BE2C (cell line): ENCODE measurements around the gene RNASEH2B.

Source experiments
- DNase-seq: peaks from one replicate; pipeline ENCODE4 v3.0.0-alpha.2; 2020
- H3K27me3 ChIP-seq: fragments of 250-450 bp; sonication (Bioruptor Pico); 2 replicates; pipeline ENCODE4 v1.5.1; 2020; ENCODE audit warnings: mild to moderate bottlenecking
- H3K36me3 ChIP-seq: fragments of 250-450 bp; sonication (Bioruptor Pico); 2 replicates; pipeline ENCODE4 v1.5.1; 2020; ENCODE audit warnings: mild to moderate bottlenecking
- H3K4me1 ChIP-seq: fragments of 250-450 bp; sonication (Bioruptor Pico); 2 replicates; pipeline ENCODE4 v1.5.1; 2020
- H3K4me3 ChIP-seq: 2 replicates; pipeline ENCODE4 v1.5.1; 2011; ENCODE audit warnings: low read depth, low read length
- H3K9me3 ChIP-seq: fragments of 250-450 bp; sonication (Bioruptor Pico); 2 replicates; pipeline ENCODE4 v1.5.1; 2020
- CTCF ChIP-seq: IDR thresholded peaks from 2 replicates; pipeline ENCODE4 v1.5.1; 2012; ENCODE audit warnings: mild to moderate bottlenecking, low read depth, low read length

Gene RNASEH2B

GRCh38 chr13:51001335-51001734, 91.7 kb downstream of the RNASEH2B start:
- no peaks in the 10 kb centered on the region for H3K27me3 ChIP-seq
- no peak overlapping the region for H3K4me3 ChIP-seq
- H3K9me3 ChIP-seq, result no peaks in the 10 kb centered on the region
- no peaks in the 10 kb centered on the region for H3K4me1 ChIP-seq
- no peaks in the 10 kb centered on the region for H3K36me3 ChIP-seq
- DNase-seq, result no peak
- no peak for TF ChIP-seq CTCF

GRCh38 chr13:51002736-51003135, 93.1 kb downstream of the RNASEH2B start:
- no peaks in the 10 kb centered on the region for H3K9me3 ChIP-seq
- no peak for DNase-seq
- no peak for TF ChIP-seq CTCF
- H3K4me1 ChIP-seq, result no peaks in the 10 kb centered on the region
- H3K36me3 ChIP-seq, result no peaks in the 10 kb centered on the region
- no peaks in the 10 kb centered on the region for H3K27me3 ChIP-seq
- no peak overlapping the region for H3K4me3 ChIP-seq

DNA sequence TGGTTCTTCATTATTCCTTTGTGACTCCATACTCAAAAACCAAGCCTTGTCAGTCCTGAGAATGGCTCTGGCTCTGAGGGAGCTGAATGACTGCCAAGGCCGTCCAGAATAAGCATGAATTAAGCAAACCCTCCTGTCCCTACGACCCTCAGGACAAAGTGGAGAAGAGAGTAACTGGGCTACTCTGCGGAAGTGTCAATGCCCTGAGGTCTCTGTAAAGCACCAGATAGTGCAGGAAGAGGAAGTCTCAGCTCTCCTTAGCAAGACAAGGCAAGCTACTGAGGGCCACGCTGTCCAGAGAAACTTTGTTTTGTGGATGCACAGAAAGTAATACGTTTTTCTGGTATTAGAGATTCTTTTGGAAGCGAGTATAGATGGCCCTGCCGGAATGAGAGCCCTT, 94.1 kb downstream of the RNASEH2B start:
- Histone ChIP-seq H3K4me1 (no peaks in the 10 kb centered on the region), H3K4me3 (no peak overlapping the region), H3K36me3 (no peaks in the 10 kb centered on the region), H3K27me3 (no peaks in the 10 kb centered on the region), H3K9me3 (no peaks in the 10 kb centered on the region)
- DNase-seq, result no peak
- TF ChIP-seq CTCF, result no peak

DNA sequence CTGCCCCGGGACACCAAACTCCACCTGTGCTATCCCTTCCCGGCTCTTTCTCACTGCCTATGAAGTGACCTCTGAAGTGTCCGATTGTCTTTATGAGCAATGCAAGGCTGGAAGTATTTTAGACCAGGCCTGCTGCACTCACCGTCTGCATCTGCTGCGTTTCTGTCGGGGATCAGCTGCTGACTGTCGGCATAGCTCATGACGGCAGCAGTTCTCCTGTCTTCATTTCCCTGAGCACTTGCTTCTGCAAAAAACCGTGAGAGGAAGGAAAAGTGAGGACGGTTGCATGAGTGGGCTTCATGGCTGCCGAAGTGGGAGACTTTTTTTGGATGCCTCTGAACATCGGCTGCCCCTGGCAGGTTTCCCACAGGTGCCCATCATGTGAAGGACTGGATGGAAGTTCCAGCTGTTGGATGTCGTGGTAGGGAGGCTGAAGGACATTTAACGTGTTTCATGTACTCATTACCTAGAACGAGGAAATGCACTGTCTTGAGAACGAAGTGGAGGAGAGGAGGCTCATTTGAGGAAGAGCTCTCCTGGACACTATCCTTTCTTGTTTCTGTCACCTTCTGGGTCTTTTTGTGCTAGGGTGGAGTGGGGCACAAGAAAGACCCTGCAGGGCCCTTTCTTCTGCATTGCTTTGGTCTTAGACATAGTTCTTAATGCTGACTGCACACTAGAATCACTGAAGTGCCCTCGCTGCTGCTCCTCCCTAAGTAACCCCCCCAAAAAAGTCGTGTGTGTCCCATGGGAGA, 94.7 kb downstream of the RNASEH2B start:
- no peak overlapping the region for H3K4me3 ChIP-seq
- no peak for DNase-seq
- no peaks in the 10 kb centered on the region for H3K4me1 ChIP-seq
- no peaks in the 10 kb centered on the region for H3K27me3 ChIP-seq
- no peak for TF ChIP-seq CTCF
- no peaks in the 10 kb centered on the region for H3K36me3 ChIP-seq
- no peaks in the 10 kb centered on the region for H3K9me3 ChIP-seq

- Histone ChIP-seq H3K36me3 (no peaks in the 10 kb centered on the region), H3K4me1 (no peaks in the 10 kb centered on the region), H3K9me3 (no peaks in the 10 kb centered on the region), H3K4me3 (no peak overlapping the region), H3K27me3 (no peaks in the 10 kb centered on the region)
- DNase-seq, result no peak
- TF ChIP-seq CTCF, result no peak
Observed at GRCh38 chr13:51004918-51005460, 95.4 kb downstream of the RNASEH2B start.

DNA sequence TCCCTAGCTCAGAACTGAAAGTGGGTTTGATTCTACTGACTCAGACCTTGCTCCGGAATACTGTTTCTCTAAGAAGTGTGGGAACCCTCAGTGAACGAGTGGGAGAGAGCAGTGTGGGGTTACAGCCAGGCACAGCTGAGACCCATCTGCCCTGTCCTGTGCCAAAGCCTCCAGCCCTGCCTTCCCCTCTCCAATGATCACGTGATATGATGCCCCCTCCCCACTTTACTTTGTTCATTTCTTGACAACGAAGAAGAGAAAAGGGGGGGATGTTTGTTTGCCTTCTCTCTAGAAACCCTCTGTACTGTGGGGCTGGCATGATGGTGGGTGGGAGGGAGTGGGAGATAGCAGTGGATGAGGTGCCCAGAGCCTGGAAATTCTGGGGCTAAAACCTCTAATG, 96.0 kb downstream of the RNASEH2B start:
- no peaks in the 10 kb centered on the region for H3K4me1 ChIP-seq
- H3K9me3 ChIP-seq, result no peaks in the 10 kb centered on the region
- H3K27me3 ChIP-seq, result no peaks in the 10 kb centered on the region
- no peak for DNase-seq
- no peak overlapping the region for H3K4me3 ChIP-seq
- no peaks in the 10 kb centered on the region for H3K36me3 ChIP-seq
- TF ChIP-seq CTCF, result no peak
